ENCODE results near the gene ST6GALNAC3. TPM values are rescaled to one million over a fixed set of nuclear protein-coding genes. Genes with fewer than 3 reads are reported as not detected.

ST6GALNAC3 gene
- total RNA-seq, 2 experiments from 2014 or later = 0.21 to 0.44 TPM

DNA sequence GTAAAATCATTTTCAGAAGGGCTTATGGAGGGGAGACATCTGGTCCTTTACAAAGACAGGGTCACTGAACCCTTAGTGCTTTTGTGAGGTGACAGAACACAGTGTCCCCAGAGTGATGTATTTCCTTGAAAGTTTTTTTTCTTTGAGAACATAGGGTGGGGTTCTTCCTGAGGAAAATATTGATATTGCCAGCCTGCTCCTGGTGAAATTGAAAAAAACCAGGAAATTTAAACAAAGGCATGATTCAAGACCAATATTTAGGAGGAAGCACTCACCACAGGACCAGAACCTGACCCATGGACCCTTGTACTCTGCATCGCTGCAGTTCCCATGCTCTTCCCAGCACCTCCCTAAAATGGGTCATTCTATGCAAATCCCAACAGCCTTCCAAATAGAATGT lies 63.7 kb downstream of the ST6GALNAC3 start:
- ChIA-PET CTCF (no interaction called here), POLR2A (no interaction called here)

DNA sequence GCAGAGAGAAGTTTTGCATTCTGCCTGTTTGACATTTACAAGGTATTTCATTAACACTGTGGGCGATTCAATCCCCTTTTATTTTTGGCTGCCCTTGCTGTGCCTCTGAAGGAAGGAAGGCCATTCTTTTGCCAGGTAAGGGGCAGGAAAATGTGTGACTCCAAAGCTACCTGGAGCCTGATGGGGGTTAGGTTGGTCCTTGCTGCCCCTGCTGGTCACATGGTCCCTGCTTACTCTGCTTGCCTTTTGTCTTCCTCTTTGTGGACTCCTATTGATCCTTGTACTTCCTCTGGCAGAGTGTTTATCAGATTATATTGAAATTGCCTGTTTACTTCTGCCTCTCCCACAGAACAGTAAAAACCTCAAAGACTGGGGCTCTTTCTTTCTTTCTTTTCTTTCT lies 65.7 kb downstream of the ST6GALNAC3 start:
- ChIA-PET CTCF (interaction anchor here (0.7 kb wide), 1 partner anchor 21 kb away, joined by 4 read pairs; no protein-coding TSS in a partner anchor), POLR2A (no interaction called here)

DNA sequence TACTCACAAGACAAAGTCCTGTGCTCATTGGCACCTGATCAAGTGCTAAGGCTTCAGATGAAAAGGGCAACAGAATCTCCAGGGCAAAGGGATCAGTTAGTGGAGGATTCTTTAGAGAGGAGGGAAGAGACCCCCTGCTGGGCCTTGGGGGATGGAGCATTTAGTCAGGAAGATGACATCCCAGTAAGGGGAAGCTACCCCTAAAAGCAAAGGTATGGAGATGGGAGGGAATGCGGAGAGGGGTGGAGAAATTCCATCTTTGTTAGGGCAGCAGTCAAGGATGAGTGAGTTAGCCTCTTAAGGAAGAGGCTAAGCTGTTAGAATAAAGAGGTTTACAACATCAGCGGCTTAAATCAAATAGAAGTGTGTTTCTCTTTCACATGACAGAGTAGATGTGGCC lies 67.4 kb downstream of the ST6GALNAC3 start:
- ChIA-PET CTCF (no interaction called here), POLR2A (no interaction called here)

DNA sequence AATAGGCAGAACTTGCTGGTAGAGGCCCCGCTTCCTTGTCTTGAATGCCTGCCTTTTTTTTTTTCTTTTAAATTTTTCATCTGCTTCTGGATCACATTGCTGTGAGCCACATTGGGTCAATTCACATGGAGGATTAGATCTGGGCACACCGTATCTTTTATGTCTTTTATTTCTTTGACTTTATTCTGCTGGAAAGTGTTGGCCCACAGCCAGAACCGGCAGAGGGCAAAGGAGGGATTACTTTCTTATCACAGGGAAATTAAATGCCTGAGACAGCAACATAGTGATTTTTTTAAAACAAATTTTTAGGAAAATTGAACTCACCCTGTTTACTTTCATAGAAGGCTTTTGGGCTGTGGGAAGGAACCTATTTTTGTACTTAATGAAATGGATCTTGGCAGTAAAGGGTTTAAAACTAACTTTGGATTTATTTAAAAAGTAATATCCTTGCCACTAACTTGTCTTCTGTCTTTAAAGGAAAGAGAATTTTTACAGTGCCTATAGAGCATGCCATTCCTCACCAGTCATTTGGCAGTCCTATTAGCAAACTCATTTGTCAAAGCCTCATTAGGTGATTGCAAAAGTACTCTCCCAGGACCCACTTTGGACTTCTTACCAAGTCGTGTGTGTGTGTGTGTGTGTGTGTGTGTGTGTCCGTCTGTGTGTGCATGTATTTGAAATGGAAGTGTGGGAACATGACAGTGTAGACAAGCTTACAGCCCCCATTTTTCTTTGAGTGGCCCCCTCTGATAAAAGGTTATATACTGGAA lies 68.4 kb downstream of the ST6GALNAC3 start:
- ChIA-PET POLR2A (no interaction called here), CTCF (no interaction called here)

DNA sequence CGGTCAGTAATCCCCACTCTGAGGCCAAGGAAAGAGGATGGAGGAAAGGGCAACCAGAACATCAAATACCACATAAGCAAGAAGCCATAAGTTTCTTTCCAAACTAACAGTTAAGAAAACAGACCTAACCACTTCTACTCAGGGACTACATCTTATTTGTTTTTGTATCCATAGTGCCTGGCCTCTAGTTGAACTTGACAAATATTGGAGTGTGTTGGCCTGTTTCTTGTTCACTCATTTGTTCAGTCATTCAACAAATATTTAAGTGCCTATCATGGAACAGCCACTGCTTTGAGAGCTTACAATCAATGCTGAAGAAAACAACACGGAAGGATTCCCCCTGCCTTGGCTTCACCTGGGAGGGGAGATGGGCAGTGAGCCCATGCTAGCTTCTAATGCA lies 69.7 kb downstream of the ST6GALNAC3 start:
- ChIA-PET POLR2A (no interaction called here), CTCF (no interaction called here)

DNA sequence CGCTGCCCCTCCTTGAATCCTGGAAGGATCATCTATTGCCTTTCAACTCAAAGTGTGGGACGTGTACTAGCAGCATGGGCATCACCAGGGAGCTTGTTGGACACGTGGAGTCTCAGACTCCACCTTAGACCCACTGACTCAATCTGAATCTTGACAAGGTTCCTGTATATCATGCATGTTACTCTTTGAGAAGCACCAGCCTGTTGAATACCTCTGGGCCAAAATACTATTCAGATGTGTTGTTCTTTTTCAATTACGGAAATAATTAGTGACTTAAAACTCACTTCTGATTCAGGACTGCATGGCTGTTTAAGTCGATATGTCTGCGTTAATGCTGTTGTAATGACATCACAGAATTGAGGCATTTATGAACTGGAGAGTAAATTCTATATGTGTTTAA lies 70.8 kb downstream of the ST6GALNAC3 start:
- ChIA-PET CTCF (no interaction called here), POLR2A (no interaction called here)

DNA sequence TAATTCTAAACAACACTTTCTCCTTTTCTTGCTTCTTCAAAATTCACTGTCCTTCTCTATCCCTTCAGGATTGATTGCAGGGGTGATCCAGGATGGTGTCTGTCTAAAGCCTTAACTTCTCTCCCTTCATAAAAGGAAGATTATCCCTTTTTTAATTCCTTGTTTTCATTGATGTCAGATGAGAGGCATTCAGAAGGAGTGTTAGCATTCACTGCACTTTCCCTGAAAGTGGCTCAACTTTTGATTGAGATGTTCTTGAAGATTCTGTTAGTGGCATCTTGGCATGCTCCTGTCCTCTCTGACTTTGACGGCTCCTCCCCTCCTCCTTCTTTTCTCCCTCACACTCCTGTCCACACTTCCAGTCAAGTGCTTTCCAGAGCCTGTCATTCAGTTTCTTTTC lies 71.6 kb downstream of the ST6GALNAC3 start:
- ChIA-PET POLR2A (no interaction called here), CTCF (no interaction called here)

DNA sequence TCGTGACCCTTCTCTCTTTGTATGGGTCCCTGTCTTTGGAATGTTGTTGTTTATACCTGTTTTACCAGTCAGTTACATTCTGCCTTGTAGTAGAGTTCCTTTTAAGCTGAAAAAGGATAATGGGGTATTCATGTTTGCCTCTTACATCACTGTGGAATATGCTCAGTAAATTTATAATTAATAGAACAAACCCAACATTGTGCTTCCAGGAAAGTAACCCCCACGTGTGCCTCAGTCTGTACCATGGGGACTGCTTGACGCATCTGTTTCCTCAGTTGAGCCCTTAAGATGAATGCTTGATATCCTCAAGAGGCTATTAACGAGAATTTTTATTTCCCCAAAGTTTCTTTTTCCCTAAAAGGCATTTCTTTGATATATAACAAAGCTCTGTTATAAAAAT lies 73.4 kb downstream of the ST6GALNAC3 start:
- ChIA-PET POLR2A (no interaction called here), CTCF (no interaction called here)

DNA sequence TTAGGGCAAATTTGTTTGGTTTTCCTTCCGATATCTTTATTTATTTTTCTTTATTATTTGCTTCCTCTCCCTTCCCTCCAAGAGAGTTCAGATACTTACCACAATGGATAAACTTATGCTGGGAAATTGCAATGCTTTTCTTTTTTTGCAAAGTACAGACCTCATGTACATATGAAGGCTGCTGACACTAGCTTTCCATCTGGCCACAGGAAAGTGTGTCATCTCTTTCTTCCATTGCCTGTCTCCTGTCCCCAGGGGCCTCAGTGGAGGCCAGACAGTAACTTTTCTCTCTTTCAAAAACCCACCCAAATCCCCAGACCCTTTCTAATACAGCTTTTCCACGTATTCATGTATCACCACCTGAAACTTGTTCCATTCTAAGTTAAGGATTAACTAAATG lies 73.9 kb downstream of the ST6GALNAC3 start:
- ChIA-PET POLR2A (no interaction called here), CTCF (no interaction called here)

DNA sequence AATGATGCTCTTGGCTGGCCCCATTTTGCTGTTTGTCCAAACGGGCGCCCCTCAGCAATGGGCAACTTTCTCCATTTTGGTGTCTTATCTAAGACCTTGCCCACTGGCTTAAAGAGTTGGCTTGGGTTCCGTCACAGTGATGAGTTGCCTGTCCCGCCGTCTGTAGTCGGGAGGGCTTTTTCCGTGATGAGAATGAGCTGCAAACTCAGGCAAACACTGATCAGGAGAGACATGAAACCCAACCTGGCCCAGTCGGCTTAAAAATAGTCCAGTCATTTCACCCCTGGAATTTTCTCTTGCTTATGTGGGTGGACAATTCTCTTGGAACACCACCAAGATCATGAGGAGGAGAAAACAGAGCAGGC lies 79.3 kb downstream of the ST6GALNAC3 start:
- CTCF ChIA-PET = interaction anchor here (1.4 to 1.8 kb wide), 3 partner anchors 10 to 169 kb away, joined by 4 to 6 read pairs (median 6); no protein-coding TSS in a partner anchor

DNA sequence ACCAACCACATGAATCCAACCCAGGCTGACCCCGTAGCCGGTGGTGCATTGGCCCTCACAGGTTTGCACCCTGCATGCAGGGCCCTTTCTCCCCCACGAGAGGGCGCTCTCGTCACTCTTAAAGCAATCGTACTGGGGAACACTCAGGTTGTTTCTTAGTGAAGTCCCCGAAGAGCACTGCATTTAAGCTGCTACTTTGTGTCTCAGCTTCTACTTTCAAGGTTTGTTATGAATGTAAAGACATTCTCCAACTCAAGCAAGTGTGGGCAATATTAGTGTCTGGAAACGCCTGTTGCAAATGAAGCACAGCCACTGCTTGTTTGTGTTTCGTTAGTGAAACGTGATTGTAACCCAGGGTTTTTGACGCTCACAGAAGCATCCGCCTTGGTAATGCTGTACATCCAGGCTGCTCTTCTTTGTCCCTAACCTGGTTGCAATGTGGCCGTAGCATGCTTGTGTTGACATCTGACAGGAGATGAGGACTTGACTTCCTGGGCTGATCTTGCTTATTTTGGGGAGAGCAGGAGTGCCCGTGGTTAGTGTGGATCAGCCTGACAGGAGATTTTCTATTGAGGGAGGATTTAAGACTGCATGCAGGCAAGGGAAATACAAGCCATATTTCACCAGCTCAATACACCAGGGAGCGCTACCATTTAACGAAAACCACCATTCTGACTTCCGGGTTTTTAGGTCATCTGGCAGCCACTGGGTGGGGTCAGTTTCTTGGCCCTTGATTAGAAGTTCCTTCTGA lies 79.8 kb downstream of the ST6GALNAC3 start:
- CTCF ChIA-PET = interaction anchor here (0.6 to 1.8 kb wide), 4 partner anchors 10 to 170 kb away, joined by 3 to 6 read pairs (median 5); no protein-coding TSS in a partner anchor
- POLR2A ChIA-PET = interaction anchor here (0.9 kb wide), 1 partner anchor 310 kb away, joined by 3 read pairs; no protein-coding TSS in a partner anchor

More for the DNA sequence above, 79.3 kb downstream of the ST6GALNAC3 start:
- POLR2A ChIA-PET = interaction anchor here (0.9 kb wide), 1 partner anchor 311 kb away, joined by 3 read pairs; no protein-coding TSS in a partner anchor

DNA sequence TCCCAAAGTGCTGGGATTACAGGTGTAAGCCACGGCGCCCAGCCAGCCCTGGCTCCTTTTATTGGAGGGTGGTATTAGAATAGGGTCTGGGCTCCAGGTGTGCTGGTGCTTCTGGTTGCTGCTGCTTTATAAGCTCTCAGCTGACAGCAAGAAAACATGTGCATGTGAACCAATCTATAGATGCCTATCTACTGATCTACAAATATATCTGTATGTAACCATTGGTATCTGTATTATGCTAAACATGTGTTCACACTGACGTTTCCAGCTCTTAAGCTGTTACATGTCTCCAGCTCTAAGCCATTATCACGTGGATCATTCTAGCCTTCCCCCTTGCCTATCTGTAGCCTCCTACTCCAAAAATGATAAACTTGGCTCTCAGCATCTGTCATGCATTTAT lies 82.4 kb downstream of the ST6GALNAC3 start:
- ChIA-PET POLR2A (interaction anchor here (0.6 kb wide), 1 partner anchor 1399 kb away, joined by 4 read pairs; no protein-coding TSS in a partner anchor), CTCF (no interaction called here)

DNA sequence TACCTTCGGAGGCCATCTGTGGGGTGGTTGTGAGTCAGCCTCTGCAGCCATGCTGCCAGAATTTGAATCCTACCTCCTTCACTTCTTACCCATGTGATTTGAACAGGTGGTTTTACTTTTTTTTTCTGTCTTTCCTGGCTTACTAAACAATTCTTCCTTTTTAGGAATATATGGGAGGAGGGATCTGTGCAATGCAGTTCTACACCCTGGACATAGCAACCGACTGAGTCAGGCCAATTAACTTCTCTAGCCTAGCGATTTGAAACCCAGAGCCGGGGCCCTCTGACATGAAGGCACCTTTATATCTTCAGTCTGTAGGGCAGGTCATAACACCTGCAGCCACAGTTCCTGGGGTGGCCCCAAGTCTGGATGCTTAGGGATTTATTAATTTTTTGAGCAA lies 83.6 kb downstream of the ST6GALNAC3 start:
- ChIA-PET POLR2A (no interaction called here), CTCF (no interaction called here)

DNA sequence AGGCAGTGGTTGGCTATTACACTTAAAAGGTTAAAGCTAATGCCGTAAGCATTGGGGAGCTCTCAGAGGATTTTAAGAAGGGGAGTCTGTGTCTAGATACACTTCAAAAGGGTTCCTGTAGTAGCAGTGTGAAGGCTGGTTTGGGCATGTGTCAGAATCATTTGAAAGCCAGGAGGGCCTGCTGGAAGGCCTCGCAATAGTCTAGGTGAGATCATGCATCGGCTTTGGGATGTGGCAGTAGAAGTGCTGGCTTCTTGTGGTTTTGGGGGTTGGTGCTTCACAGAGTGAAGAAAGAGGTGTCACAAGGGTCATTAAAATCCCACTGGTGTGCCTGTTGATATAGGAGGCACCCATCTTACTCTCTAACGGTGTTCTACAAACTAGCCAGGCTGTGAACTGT lies 85.7 kb downstream of the ST6GALNAC3 start:
- ChIA-PET CTCF (no interaction called here), POLR2A (no interaction called here)

DNA sequence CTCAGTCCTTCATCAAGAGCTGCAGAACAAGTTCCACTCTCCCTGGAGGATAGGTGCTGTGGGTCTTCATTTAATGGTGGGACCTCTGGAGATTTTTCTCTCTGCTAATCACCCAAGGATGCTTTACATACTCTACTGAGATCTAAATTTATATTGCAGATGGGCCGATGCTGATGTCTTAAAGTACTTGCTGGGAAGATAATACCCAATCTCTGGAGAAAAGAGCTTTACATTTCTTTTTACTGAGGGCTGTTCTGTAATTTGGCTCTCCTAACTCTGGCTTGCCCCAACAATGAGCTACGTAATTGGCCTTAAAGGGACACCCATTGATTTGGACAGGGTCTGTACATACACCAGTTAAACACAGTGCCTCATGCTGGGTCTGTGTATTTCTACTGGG lies 86.9 kb downstream of the ST6GALNAC3 start:
- ChIA-PET POLR2A (no interaction called here), CTCF (interaction anchor here (0.6 kb wide), 1 partner anchor 21 kb away, joined by 4 read pairs; no protein-coding TSS in a partner anchor)

DNA sequence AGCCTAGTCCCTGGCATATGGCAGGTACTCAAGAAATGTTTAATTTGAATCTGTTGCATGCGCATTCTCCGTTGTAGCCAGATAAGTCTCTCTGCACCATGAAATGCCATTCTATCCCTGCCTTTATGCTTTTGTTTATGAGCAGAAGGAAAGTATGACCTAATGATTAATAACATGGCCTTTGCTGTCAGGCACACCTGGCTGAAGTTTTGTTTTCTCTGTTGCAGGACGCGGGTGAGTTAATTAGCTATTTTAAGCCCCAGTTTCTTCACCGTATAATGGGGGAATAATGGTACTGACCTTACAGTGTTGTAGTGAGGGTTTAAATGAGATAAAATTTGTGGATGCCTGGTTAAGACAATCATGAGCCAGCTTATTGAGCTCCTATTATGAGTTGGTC lies 87.7 kb downstream of the ST6GALNAC3 start:
- ChIA-PET POLR2A (no interaction called here), CTCF (no interaction called here)

DNA sequence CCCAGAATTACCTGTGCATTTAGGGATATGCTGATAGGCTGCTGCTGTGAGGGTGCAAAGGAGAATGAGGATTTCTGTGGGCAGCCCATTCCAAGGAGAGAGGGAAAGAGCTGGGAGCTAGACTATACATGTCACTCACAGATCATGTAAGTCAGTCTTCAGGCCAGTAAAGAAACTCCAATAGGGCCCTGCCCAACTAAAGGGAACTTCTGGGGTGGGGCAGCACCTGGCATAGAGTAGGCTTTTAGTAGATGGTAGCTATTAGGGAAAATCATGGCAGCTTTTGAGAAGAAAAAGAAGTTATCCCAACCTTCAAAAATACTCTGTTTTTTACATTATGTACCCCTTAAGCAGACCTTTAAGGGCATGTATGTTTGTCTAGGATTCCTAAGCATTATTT lies 89.6 kb downstream of the ST6GALNAC3 start:
- CTCF ChIA-PET = interaction anchor here (1.4 kb wide), 1 partner anchor 10 kb away, joined by 6 read pairs; no protein-coding TSS in a partner anchor
- POLR2A ChIA-PET = no interaction called here

DNA sequence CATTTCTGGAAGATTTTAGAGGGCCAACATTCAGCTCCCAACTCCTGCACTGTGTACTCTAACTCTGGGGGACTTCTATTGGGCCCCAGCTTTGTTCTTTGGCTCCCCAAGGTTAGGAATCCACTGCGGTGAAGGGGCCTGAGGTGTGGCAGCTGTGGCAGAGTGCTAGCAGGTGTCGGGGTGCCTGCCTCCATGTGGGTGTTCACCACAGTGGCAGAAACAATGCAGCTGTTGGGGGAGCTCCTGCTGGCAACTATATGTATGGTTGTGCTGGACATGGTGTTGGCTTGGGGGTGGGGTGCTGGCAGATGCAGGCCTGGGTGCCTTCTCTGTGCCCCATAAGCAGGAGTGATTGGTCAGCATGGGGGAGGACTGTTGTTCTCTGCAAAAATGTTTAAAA lies 95.5 kb downstream of the ST6GALNAC3 start:
- POLR2A ChIA-PET = no interaction called here

DNA sequence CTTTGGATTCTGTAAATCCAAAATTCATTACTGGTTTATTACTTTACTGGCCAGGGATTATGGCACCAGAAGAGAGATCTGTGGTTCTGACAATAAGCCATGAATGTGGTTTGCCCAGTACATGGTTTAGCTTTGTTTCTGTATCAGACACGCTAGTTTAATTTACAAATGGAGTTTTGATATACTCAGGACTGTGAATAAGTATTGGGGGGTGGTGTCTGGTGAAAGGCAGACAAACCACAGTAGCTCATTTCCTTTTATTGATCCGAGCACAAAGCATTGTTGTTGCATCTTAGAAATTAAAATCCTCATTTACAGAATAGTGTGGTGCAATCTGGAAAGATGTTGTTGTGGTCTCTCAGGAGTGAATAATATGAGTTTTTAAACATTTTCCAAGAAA lies 96.0 kb downstream of the ST6GALNAC3 start:
- POLR2A ChIA-PET = no interaction called here
- CTCF ChIA-PET = interaction anchor here (2.4 kb wide), 1 partner anchor 16 kb away, joined by 6 read pairs; no protein-coding TSS in a partner anchor

More for the DNA sequence above, 95.5 kb downstream of the ST6GALNAC3 start:
- CTCF ChIA-PET = interaction anchor here (2.4 kb wide), 1 partner anchor 16 kb away, joined by 6 read pairs; no protein-coding TSS in a partner anchor

DNA sequence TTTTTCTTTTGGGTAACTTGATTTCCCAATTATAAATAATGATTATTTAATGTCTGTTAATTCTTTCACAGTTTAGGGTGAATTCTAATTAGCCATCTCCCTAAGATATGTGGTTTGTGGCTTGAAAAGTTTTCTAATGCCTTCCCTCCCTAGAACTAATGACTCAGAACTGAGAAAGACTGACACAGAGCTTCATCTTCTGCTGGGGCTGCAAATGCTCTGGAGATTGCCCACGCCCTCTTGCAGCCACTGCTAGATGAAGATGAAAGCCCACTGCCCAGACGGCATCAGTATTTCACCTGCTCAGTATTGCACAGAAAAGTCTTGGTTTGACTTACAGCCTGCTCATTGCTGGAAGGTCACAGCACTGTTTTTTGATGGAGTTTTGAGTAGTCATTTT lies 101.5 kb downstream of the ST6GALNAC3 start:
- POLR2A ChIA-PET = no interaction called here
- CTCF ChIA-PET = no interaction called here

DNA sequence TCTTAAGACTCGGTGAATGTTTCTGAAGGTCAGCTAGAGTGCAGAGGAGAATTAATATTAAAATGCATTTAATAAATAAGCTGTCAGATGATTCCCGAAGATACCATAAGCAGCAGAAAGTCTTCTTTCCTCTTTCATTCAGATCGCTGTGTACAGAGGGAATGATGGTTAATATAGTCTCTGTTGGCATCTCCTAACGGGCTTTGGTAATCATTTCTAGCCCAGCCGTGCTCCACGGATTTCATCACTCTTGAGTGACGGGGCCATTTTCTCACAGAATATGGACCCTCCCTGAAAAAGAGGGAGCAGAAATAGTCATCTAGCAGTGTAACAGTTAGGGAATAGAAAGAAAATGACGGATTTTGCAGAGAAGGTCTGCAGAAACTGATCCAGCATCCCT lies 103.1 kb downstream of the ST6GALNAC3 start:
- CTCF ChIA-PET = no interaction called here
- POLR2A ChIA-PET = no interaction called here
